GM18508 (cell line): ENCODE results near the gene NMS.
"Not testable (repeated sequence)": the region's sequence is repeated elsewhere in the genome, so short reads cannot be mapped to it uniquely, and the experiment has no call there.

Source experiments
- ATAC-seq: cut with Tn5 transposase; IDR thresholded peaks from one replicate; pipeline ENCODE4 v1.9.1; 2021; ENCODE audit warnings: moderate number of reproducible peaks; ENCODE audit not compliant: insufficient read depth, unreplicated experiment

NMS gene

GRCh38 chr2:100470182-100470581 is at the start of gene NMS:
Gene NMS (plus strand): TSS chr2:100470482. CDS start chr2:100470489, 7 bp downstream.
- no peak for ATAC-seq

- ATAC-seq = no peak
These were observed 47.8 kb upstream of the NMS start for GRCh38 chr2:100422320-100423055.

DNA sequence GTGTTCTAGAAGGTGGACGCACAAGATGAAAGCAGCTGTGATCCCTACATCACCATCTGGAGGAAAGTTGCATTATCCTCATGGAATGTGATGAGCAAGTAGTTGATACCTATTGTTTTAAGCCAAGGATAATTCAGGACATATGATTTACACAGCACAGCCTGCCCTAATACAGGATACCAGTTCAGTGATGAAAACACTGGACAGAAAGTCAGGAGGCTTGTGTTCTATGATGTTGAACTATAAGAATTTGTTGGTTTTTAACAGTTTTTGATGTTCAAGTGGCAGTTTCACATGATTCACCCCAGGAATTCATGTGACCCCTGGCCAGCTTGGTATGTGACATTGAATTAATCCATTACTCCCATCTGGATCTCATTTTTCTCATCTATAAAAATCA is 46.7 kb upstream of the NMS start:
- no peak for ATAC-seq

- no peak for ATAC-seq
These were observed 45.9 kb upstream of the NMS start for GRCh38 chr2:100424277-100424875.

GRCh38 chr2:100425107-100425506 is 45.2 kb upstream of the NMS start:
- ATAC-seq = no peak

GRCh38 chr2:100425573-100426383 is 44.5 kb upstream of the NMS start:
- no peak for ATAC-seq

GRCh38 chr2:100426384-100426720 is 43.9 kb upstream of the NMS start:
- no peak for ATAC-seq

DNA sequence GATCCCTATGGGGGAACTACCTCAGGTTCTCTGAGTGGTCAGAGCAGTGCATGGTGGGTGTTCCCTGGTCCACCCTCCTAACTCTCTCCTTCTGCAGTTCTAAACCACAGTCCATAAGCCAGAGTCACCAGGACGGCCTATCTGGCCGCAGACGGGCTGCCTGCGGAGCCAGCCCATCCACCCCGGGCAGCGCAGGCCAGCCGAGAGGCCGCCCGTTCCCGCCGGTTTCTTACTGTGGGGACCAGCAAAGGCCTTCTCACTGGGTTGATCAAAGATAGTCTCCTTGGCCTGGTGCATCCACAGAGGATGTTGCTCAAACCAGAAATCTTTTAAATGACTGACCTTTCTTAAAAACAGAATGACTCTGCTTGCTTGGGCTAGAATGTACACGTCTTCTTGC is 43.2 kb upstream of the NMS start:
- ATAC-seq = no peak

DNA sequence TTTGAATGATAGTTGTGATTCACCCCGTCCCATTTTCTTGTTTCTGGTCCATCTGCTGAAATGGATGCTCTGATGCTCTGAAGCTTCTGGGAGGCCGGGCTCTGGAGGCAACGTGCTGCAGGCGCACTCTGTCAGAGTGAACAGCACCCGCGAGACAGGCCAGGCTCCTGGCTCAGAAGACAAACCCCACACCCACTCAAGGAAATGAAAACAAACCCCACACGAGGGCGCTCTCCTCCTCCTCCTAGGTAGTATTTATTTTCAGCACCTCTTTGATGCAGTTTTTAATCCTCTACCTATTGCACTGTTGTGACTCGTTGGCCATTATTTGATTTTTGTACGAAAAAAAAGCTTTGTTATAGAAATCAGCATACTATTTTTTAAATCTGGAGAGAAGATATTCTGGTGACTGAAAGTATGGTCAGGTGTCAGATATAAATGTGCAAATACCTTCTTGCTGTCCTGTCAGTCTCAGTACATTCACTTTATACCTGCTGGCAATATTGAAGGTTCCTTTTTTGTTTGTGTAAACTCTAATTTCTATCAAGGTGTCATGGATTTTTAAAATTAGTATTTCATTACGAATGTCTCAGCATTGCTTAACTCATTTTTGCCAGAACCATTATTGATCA is 42.5 kb upstream of the NMS start:
- no peak for ATAC-seq

DNA sequence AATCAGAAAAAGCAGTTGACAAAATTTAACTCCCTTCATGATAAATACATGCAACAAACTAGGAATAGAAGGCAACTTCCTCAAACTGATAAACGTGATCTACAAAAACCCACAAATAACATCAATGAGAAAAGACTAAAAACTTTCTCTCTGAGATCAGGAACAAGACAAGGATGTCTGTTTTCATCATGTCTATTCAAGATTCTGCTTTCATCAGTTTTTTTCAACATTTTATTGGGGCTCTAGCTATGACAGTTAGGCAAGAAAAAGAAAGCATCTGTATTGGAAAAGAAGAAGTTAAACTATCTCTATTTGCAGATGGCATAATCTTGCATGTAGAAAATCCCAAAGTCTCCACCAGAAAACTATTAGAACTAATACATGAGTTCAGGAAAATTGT is 40.6 kb upstream of the NMS start:
- ATAC-seq = no peak

GRCh38 chr2:100437751-100438150 is 32.5 kb upstream of the NMS start:
- ATAC-seq = no peak

- ATAC-seq = no peak
These were observed 23.6 kb upstream of the NMS start for GRCh38 chr2:100446696-100447095.

DNA sequence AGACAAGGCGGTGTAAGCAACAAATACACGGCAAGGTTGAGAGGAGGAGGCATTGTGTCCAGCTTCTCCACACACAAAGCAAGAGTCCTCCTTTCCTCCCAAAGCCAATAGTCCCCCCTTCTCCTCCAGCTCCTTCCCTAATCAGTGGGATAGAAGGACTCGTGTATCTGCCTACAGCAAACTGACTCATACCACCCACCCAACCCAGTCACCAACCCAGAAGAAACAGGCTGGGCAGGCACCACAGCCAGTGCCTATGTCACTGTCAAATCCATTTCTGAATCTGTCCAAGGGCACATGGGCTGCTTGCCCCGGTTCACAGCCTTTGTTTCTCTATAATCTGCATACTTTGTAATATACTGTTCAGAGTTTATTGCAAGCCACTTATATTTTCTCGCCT is 19.2 kb upstream of the NMS start:
- ATAC-seq = no peak

GRCh38 chr2:100451734-100452133 is 18.5 kb upstream of the NMS start:
- ATAC-seq = no peak

- no peak for ATAC-seq
These were observed 16.4 kb upstream of the NMS start for GRCh38 chr2:100453853-100454252.

DNA sequence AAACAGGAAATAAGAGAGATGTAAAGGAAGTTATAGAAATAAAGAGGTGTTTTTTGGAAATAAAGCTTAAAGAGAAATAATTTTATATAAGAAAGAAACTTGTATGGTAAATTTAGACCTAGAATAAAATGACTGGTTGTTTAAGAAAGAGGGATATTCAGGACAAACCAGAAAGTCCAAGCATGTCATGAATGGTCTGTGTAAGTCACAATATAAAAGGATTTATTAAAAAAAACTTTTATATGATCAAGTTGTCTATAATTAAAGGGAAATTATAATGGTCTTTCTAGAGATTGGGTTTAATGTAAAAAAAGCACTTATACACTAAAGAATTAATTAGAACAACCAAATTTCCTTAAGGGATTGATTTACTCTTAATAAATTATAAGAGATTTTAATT is 13.9 kb upstream of the NMS start:
- ATAC-seq = not testable (repeated sequence)

DNA sequence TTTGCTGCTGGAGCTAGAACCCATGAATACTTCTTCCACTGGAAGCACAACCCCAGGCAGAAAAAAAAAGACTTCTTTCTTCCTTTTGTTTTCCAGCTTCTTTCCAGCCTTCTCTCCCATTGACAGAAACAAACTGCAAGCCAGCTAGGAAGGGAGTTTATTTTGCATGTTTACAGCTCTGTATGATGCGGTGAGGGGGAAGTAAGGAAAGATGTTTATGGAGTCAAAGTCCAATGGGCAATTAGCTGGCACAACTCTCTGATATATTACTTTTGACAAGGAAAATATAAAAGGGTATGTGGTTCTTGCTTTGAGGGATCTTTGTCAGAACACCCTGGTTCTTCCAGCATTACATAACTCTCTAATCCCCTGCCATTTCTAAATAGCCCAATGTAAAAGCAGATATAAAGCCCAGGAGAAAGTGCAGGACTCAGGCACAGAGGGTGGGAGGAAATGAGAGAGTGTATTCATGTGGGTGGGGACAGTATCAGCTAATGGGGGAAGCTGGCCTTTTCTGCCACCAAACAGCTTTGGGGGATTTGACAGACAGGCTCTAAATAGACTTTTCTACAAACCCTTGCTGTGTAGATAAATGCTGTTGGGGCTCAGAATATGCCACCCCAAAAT is 9.3 kb upstream of the NMS start:
- ATAC-seq = no peak

- ATAC-seq = no peak
These were observed 724 bp downstream of the NMS start for GRCh38 chr2:100470898-100471514.

DNA sequence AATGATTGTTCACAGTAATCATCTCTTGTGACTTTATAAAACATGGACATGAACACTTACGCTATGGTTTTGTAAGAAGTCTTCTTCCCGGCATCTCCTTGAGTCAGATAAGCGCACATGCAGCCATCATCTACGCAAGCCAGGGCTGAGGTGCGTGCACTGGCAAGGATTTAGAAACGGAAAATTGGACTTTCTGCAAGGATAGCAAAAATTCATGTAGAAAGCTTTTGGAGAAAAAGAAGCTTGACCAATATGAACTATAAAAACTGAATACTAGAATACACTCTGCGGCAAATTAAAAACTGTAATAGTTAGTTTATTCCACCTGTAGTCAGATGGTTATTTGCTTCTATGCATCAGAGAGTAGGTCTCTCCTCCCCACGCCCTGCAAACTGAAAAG is 6.3 kb downstream of the NMS start:
- no peak for ATAC-seq

GRCh38 chr2:100482741-100483140 is 12.5 kb downstream of the NMS start:
- ATAC-seq = no peak
